NCI-H460 (cell line): Measurements from ENCODE around the gene KLK14. TPM values are rescaled to one million over a fixed set of nuclear protein-coding genes. Genes with fewer than 3 reads are reported as not detected.

ENCODE experiments used
- DNase-seq: peaks from one replicate; pipeline ENCODE4 v3.0.0-alpha.2; 2016; ENCODE audit warnings: low read depth; ENCODE audit errors: extremely low read depth
- total RNA-seq: library from RNA; depleted of rRNA; stranded (reverse); fragments of >200 nt; shearing (Covaris generic); gene quantifications from 2 replicates; pipeline ENCODE4 v1.2.3, GENCODE V29; 2014

Gene KLK14
- total RNA-seq, 1 experiment from 2014 or later = not detected

- no peak for DNase-seq
Observed at GRCh38 chr19:51108805-51109146, 26.1 kb upstream of the KLK14 start.

- DNase-seq = peak; percentile 97
Observed at GRCh38 chr19:51108066-51108804, 25.5 kb upstream of the KLK14 start, which contains the start of gene CTU1. Gene CTU1 (minus strand): TSS chr19:51108409. CDS start chr19:51104569, 3,840 bp downstream.

DNA sequence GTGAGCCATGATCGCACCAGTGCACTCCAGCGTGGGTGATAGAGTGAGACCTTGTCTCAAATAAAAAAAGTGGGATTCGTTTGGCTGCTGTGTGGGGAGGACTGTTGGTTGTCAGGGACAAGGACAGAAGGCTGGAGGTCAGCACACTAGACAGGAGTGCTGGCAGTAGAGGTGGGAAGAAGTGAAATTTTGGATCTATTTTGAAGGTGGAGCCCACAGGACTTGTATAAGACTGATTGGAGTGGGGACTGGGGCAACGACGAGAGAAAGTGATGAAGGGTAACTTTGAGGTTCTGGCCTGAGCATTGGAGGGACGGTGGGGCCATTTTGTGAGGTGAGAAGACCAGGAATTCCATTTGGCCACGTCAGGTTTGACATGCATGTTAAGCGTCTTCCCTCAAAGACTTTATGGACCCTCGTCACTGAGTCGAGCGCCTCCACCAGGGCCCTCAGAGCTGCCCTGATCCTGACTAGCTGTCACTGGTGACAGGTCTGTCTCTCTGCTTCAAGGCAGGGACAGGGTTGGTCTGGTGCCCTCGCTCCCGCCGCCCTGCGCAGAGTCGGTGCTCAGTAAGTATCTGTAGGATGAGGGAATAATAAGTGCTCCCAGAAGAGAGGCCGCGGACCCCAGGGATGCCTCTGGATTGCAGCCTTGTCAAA, 24.8 kb upstream of the KLK14 start:
- no peak for DNase-seq

GRCh38 chr19:51103926-51104341, 21.2 kb upstream of the KLK14 start:
- no peak for DNase-seq

DNA sequence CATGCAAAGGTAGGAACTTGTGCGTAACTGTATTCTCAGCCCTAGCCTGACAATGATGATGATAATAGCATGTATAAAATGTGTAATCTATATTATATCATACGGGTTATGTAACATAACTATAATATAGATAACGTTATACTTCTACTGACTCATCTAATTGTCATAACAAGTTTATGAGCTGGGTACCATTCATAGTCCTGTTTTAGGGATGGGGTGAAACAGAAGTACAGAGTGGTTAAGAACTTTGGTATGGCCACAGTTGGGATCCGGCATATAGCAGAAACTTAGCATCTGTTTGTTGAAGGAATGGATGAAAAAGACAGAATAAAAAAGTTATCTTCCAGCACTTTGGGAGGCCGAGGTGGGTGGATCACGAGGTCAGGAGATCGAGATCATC, 20.3 kb upstream of the KLK14 start:
- DNase-seq = no peak

GRCh38 chr19:51101171-51101865, 18.6 kb upstream of the KLK14 start:
- no peak for DNase-seq

- no peak for DNase-seq
Observed at GRCh38 chr19:51100601-51101000, 17.9 kb upstream of the KLK14 start.

DNA sequence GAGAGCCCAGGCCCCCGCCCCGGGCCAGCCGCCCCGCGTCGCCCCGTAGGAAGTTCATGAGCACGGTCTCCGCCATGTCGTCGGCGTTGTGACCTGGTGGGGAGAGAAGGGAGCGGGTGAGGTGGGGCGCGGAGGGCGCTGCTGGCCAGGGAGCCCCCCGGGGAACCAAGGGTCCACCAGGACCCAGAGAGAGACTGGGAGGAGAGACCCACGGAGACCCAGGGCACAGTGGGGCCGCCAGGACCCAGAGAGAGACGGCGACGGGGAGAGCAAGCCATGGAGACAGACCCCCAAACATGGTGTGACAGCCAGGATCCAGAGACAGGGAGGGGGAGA, 16.3 kb upstream of the KLK14 start:
- DNase-seq = no peak

GRCh38 chr19:51098365-51099046, 15.8 kb upstream of the KLK14 start:
- DNase-seq = no peak

DNA sequence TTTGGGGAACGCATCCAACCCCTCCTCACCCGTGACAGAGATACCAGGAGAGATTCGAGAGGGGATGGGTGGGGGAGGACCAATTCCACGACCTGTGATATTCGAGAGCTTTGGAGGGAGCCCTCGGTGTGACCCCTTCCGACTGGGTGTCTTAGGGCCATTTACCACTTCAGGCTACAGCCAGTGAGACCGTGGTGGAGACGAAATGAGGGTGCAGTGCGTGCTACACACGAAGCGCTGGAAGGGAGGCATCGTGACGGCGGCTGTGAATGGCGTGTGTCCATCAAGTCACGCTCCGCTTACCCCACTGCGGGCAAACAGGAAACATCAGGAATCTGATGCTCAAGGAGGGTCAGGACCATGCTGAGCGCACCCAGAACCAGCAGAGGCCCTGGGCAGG, 15.1 kb upstream of the KLK14 start:
- DNase-seq = no peak

DNA sequence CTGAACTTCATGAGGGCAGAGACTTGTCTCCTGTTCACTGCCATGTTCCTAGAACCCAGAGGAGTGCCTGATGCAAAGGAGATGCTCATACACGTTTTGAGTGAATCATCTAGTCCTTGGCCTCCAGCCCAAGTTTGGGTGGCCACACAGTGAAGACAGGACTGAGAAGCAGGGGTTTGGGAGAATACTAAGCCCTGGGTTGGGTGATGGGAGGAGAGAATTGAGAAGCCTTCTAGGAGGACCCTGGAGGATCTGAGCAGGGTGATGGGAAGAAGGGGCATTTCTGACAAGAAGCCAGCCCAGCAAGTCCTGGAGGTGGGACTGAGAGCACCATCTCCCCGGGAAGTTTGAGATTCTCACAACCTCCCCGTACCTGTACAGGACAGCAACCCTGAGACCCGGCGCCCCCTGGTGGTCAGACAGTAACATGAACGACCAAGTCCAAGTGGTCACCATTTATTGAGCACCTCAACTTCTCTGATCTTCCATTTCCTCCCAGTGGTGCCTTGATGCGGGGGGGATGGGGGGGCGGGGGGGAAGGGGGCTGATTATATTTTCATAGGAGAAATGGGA, 14.6 kb upstream of the KLK14 start:
- DNase-seq = peak; percentile 33

- DNase-seq = no peak
Observed at GRCh38 chr19:51096473-51097165, 13.9 kb upstream of the KLK14 start.

DNA sequence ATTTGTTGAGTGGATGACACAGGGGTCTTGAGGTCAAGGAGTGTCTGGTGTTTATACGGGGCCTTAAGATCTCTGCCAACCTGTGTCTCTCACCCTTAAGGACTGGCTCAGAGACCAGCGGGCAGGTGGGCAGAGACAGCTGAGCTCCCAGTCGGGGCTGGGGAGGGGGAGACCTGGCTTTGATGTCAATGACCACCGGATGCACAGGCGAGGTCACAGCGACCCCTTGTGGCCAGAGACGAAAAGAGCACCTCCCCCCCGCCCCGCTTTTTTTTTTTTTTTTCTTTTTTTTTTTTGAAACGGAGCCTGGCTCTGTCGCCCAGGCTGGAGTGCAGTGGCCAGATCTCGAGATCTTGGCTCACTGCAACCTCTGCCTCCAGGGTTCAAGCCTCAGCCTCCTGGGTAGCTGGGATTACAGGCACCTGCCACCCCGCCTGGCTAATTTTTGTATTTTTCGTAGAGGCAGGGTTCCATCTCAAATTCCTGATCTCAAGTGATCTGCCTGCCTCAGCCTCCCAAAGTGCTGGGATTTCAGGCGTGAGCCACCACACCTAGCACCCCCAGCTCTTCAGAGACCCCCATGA, 12.1 kb upstream of the KLK14 start:
- DNase-seq = peak; percentile 21

GRCh38 chr19:51093510-51094345, 11.0 kb upstream of the KLK14 start:
- no peak for DNase-seq

- no peak for DNase-seq
Observed at GRCh38 chr19:51093101-51093500, 10.4 kb upstream of the KLK14 start.

GRCh38 chr19:51091895-51092873, 9.5 kb upstream of the KLK14 start:
- DNase-seq = no peak

GRCh38 chr19:51091126-51091525, 8.4 kb upstream of the KLK14 start:
- DNase-seq = no peak

DNA sequence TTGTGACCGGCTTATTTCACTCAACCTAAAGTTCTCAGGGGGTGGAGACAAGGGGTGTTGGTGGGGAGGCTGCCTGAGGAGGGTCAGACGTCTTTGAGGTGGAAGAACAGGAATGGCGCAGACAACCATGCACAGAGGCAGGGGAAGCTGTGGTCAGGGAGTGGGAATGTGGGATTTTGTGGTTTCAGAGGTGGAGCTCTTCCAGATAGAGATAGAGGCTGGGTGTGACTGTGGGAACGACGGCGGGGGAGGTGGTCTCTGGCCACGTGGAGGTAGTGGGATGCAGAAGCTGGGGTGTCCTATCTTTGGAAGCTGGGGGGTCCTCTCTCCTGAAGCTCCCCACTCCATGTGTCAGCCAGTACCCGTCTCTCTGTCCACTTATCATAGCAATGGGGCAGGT, 7.8 kb upstream of the KLK14 start:
- no peak for DNase-seq
